GM19351 (cell line): ENCODE results near the gene TNIP3.
"Not testable (repeated sequence)": the region's sequence is repeated elsewhere in the genome, so short reads cannot be mapped to it uniquely, and the experiment has no call there.

Experiments used
- ATAC-seq: cut with Tn5 transposase; IDR thresholded peaks from one replicate; pipeline ENCODE4 v1.9.1; 2021; ENCODE audit warnings: mild to moderate bottlenecking, moderate library complexity; ENCODE audit not compliant: unreplicated experiment

Gene TNIP3, protein sequence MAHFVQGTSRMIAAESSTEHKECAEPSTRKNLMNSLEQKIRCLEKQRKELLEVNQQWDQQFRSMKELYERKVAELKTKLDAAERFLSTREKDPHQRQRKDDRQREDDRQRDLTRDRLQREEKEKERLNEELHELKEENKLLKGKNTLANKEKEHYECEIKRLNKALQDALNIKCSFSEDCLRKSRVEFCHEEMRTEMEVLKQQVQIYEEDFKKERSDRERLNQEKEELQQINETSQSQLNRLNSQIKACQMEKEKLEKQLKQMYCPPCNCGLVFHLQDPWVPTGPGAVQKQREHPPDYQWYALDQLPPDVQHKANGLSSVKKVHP

DNA sequence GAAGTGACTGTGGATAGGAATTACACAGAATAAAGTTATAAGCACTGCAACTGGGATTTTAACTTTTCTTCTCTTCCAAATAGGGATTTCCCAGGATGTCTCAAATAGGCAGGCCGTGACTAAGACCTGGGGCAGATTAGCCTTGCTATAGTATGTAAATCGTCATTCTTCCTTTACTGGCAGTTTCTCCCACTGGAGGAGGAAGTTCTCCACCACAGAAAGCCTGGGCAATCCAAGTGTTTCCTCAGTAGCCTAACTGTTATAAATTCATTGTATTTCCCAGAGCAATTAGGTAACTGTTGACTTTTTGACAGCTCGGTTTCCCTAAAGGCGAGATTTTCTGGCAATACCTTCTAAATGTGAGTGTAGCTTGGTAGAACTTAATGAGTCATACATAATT is at the start of gene TNIP3:
TNIP3 (minus strand) TSS at position 31 of the 400 bp plus-strand sequence. CDS start 196 bp downstream, outside the sequence.
- no peak for ATAC-seq

DNA sequence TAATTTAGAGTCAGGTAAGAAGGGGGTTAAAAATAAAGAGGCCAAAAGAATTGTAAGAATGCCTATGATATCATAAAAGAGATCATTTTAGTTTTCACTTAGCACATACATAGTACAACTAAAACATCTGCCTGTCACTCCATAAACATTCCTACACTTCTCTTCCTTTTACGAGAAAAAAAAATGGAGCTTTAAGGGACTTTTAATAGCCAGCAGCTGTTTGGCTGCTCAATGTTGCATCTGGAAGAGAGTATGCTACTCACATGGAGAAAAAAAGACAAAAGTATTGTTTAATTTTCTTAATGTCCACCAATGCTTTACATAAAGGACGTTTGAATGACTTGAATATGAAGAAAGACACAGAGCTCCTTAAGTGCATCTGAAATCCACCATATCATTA is 48.7 kb upstream of the TNIP3 start:
- ATAC-seq, result no peak

DNA sequence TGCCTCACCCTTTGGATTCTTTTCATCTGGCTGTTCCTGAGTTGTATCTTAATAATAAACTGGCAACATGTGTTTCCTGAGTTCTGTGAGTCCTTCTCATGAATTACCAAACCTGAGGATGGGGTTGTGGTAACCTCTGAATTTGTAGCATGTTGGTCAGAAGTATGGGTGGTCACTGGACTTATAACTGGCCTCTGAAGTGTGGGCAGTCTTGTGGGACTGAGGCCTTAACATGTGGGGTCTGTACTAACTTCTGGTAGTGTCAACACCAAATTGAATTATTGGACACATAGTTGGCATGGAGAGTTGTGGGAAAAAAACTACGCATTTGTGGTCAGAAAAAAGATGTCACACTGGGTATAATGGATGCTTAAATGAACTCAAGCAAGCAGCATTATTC is 45.0 kb upstream of the TNIP3 start:
- no peak for ATAC-seq

- no peak for ATAC-seq
Measured at GRCh38 chr4:121208244-121209007, 44.3 kb upstream of the TNIP3 start.

- ATAC-seq, result not testable (repeated sequence)
Measured at GRCh38 chr4:121205777-121206176, 41.7 kb upstream of the TNIP3 start.

DNA sequence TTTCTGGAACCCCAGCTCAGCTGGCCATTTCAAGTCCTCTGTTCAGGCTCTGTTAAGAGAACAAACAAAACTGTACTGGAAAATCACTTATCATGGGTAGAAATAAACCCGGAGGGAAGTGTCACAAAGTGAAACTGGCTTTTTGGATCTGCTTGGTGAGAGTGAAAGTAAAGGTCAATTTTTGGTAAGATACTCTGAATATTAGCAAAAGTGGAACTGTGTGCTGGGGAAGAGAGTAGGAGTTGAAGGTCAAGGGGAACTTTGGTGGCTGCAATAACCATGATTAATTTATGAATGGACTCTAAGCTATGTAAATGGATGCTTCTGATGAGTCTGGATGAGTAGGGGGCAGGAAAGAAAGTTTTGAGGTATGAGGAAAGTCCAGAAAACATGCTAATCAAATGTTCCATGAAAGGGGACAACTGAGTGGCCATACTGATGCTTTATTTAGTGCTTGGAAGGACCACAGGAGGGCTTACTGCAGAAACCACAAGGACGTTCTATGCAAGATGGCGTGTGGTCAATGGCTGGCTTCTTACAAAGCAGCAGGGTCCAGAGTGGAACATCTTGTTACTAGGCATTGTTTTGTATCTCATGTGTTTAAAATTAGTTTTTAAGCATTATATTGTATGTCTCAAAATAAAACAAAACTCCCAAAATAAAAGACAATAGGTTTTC is 36.8 kb upstream of the TNIP3 start:
- peak; percentile 72 for ATAC-seq

GRCh38 chr4:121199742-121200561 is 35.8 kb upstream of the TNIP3 start:
- ATAC-seq, result peak; percentile 68

- no peak for ATAC-seq
Measured at GRCh38 chr4:121198251-121198650, 34.1 kb upstream of the TNIP3 start.

- ATAC-seq, result no peak
Measured at GRCh38 chr4:121195649-121196048, 31.5 kb upstream of the TNIP3 start.

DNA sequence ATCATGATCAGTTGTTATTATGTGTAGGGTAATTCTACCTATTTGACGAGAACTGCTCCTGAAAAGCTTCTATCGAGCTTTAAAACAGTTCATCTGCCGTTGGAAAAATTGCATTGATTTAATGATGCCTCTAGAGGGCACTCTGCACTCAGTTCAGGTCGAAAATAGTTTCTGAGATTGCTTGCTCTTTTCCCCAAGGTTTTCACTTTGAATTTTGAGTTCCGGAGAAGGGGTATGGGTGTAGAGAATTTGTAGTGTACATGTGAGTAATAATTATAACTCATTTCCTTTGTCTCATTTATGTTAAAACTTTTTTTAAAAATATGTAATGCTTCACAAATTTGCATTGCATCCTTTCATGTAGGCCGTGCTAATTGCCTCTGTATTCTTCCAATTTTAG is 28.4 kb upstream of the TNIP3 start:
- no peak for ATAC-seq

DNA sequence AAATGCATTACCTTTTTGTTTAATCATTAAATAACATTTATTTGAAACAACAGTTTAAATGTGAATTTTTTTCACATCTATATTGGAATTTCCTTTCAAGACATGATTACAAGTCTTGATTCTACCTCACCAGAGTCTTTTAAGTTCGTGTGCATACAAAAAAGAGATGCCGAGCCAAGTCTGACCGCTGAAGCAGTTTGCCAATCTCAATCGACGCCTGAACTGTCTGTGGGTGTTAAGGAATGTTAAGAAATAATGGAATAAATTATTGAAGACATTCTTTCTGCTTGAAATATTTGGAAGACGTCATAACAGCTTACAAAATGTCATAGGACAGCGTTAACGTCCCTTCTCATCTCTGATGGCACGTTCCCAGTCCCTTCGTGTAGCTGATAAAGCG is 27.9 kb upstream of the TNIP3 start:
- no peak for ATAC-seq

- ATAC-seq, result no peak
Measured at GRCh38 chr4:121191361-121191760, 27.2 kb upstream of the TNIP3 start.

DNA sequence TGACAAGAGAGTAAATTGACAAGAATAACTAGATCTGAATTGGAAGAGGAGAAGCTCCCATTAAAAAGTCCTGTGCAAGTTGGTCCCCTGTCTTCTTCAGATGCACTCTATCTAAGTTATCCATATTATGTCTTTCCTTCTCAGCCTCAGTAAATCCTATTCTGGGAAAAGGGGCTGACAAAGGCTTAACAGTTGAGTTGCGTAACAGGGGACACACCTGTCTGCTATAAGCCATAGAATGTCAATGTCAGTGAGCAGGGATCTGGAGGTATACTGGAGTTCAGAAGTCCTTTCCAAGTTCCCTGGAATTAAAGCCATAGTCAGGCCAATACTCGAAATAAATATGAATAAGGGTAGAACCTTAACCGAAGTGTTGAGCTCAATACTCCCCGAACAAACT is 26.3 kb upstream of the TNIP3 start:
- no peak for ATAC-seq

DNA sequence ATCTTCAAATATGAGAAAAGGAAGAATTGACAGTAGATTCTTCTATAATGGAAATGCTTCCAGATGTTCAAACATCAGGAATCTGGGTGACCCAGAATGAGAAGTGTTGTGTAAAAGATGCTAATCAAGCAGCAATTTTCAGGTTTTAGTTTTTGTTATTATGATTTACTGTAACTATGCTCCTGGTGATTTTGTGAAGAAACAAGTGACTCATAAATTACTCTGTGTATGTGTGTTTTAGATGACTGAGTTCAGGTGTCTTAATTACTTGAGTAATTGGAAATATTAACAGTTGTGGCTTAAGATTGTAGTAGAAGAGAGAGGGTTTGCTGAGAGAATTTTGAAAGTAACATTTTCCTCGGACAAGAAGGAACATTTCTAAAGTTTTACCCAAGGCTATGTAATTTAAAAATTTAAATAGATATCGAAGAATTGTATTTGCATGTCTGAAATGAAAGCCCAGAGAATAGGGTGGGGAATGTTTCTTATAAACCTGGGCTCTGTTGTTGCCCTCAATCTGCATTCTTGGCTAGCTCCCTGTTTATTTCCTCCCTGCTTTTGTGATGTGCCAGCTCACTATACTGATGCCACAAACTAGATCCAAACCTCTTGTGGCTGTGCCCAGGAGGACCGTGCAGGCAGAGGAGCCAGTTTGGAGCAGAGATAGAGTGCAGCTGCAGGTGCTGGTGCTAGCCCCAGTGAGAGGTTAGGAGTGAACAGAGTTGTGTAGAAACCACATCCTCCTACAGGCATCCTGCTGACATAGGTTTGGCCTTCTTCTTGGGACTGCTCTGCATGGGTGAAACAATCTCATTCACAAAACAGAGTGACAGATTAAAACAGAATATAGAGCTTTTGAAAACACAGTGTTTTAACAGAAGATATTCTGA is 25.4 kb upstream of the TNIP3 start:
- ATAC-seq, result peak; percentile 90

- no peak for ATAC-seq
Measured at GRCh38 chr4:121187206-121187605, 23.1 kb upstream of the TNIP3 start.

DNA sequence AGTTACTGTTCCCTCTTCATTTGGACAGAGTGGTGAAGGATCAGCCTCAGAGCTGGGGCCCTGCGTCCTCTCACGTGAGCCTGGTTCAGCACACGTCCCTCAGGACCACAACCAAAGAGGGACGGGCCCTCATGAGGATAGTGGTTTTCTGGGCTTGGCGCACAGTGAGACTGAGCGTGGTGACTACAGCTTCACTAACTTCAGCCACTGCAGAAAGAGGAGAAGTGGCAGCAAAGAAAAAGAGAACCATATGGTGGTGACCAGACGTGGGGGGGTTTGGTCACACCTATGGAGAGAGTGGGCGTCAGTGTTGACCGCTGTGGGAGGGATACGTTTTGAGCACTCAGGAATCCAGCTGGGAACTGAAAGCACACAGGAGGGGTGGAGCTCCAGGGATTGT is 21.8 kb upstream of the TNIP3 start:
- peak; percentile 59 for ATAC-seq

DNA sequence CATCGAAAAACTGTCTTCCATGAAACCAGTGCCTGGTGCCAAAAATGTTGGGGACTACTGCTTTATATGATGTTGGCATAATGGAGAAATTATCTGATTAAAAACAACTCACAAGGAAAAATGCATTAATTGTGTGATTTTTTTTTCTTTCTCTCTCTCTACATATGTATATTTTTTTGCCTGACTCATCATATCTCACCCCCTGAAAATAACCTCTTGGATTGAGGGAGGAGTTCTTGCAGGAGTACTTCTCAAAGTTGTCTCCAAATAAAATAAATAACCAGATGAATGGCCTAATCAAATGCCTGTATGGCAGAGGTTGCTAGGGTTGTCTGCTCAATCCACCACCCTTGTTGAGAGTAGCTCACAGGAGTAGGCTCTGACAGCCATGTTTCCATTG is 19.9 kb upstream of the TNIP3 start:
- ATAC-seq, result no peak

DNA sequence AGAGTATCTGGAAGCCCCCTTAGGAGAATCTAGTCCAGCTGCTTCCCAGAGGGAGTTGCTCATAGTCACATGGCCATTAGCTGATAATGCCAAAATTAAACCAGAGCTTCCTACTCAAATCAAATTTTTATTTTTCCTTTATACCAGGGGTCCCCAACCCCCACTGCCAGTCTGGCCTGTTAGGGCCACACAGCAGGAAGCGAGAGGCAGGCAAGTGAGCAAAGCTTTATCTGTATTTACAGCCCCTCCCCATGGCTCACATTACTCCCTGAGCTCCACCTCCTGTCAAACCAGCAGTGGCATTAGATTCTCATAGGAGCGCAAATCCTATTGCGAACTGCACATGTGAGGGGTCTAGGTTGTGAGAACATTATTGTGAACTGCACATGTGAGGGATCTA is 19.2 kb upstream of the TNIP3 start:
- ATAC-seq, result no peak

DNA sequence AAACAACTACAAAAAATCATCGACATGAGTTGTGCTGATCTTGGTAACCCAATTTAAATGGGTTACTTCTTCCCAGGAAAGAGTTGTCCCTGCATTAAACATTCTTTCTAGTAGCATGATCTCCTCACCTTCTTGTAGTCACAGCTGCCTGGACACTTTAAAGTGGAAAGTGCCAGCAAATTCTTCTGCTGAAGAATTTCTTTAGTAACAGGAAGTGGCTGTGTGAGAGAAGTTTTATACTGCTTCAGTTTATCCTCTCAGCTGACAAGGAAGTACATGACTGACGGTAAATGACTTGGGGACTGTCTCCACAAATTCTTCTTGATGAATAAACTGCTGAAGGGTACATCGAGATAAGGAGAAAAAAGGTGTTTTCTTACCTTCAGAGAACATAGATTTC is 18.2 kb upstream of the TNIP3 start:
- ATAC-seq, result no peak

- no peak for ATAC-seq
Measured at GRCh38 chr4:121181493-121181892, 17.4 kb upstream of the TNIP3 start.
